ENCODE measurements around the gene FAM53B. TPM values are rescaled to one million over a fixed set of nuclear protein-coding genes. Genes with fewer than 3 reads are reported as not detected.

FAM53B gene
- total RNA-seq, 4 donors from 2014 or later: 41.0 to 110 (median 50.0) TPM

- H3K27ac ChIP-seq: no peak overlapping the region
- H3K36me3 ChIP-seq: no peaks in the 10 kb centered on the region
- intact Hi-C loops (cut with DNase I; ENCODE audit: low total_unique reads) (no loop called here), in situ Hi-C loops (cut with MboI; ENCODE audit: low pct_ligation_motif_present in 1 of 4, low pct_unique_long_range_greater_than_20kb in 1 of 4, low sequenced_read_pairs in 3 of 4) (loop anchor here in 1 of 4 donors (25.0 kb wide), 1 partner anchor 100 kb away; the partner anchor contains the start of gene FAM53B)
- no peak for DNase-seq
- peaks cover 8 to 24% (median 18%) of the 10 kb centered on the region in 4 donors for H3K4me1 ChIP-seq
- 90 to 100% methylated on average over 1 to 12 of the region's 14 CpGs for WGBS, 2 donors (ENCODE audit: low coverage in 1 of 2)
- TF ChIP-seq CTCF (IDR thresholded peaks at IDR 0.05) (no peak), POLR2AphosphoS5 (IDR thresholded peaks at IDR 0.05) (no peak), EP300 (IDR thresholded peaks at IDR 0.05; ENCODE audit: low read depth) (no peak), POLR2A (IDR thresholded peaks at IDR 0.05) (no peak)
- H3K9me3 ChIP-seq: no peaks in the 10 kb centered on the region
- H3K27me3 ChIP-seq: no peaks in the 10 kb centered on the region
- no peak overlapping the region for H3K4me3 ChIP-seq
These were observed 107.0 kb downstream of the FAM53B start for GRCh38 chr10:124637091-124637700.

GRCh38 chr10:124636271-124636995, 107.7 kb downstream of the FAM53B start:
- intact Hi-C loops (cut with DNase I; ENCODE audit: low total_unique reads): no loop called here
- no peak overlapping the region for H3K27ac ChIP-seq

GRCh38 chr10:124632566-124632965, 111.6 kb downstream of the FAM53B start:
- H3K27ac ChIP-seq: no peak overlapping the region
- intact Hi-C loops (cut with DNase I; ENCODE audit: low total_unique reads): loop anchor here (5.0 kb wide), 1 partner anchor 110 kb away; the partner anchor contains the start of gene FAM53B
- TF ChIP-seq EP300 (IDR thresholded peaks at IDR 0.05; ENCODE audit: low read depth) (no peak), CTCF (IDR thresholded peaks at IDR 0.05) (no peak), POLR2AphosphoS5 (IDR thresholded peaks at IDR 0.05) (no peak), POLR2A (IDR thresholded peaks at IDR 0.05) (no peak)
- 88% methylated on average over 10 of the region's 10 CpGs; no CpG with 5 or more reads in 1 of the 2 donors for WGBS, 2 donors (ENCODE audit: low coverage in 1 of 2)
- DNase-seq: no peak
- no peaks in the 10 kb centered on the region for H3K9me3 ChIP-seq
- H3K27me3 ChIP-seq: no peaks in the 10 kb centered on the region
- no peaks in the 10 kb centered on the region for H3K36me3 ChIP-seq
- in situ Hi-C loops (cut with MboI; ENCODE audit: low pct_ligation_motif_present in 1 of 4, low pct_unique_long_range_greater_than_20kb in 1 of 4, low sequenced_read_pairs in 3 of 4): loop anchor here in 1 of 4 donors (25.0 kb wide), 1 partner anchor 105 kb away; the partner anchor contains the start of gene FAM53B
- peaks cover 12 to 25% (median 19%) of the 10 kb centered on the region in 4 donors for H3K4me1 ChIP-seq
- H3K4me3 ChIP-seq: no peak overlapping the region

More at GRCh38 chr10:124636271-124636995, 107.7 kb downstream of the FAM53B start:
- in situ Hi-C loops (cut with MboI; ENCODE audit: low pct_ligation_motif_present in 1 of 4, low pct_unique_long_range_greater_than_20kb in 1 of 4, low sequenced_read_pairs in 3 of 4): loop anchor here in 1 of 4 donors (25.0 kb wide), 1 partner anchor 101 kb away; the partner anchor contains the start of gene FAM53B
- 80 to 96% methylated on average over 3 to 15 of the region's 19 CpGs for WGBS, 2 donors (ENCODE audit: low coverage in 1 of 2)
- no peak for DNase-seq
- Histone ChIP-seq H3K4me3 (no peak overlapping the region), H3K36me3 (no peaks in the 10 kb centered on the region), H3K4me1 (peaks cover under 1 to 21% (median 10%) of the 10 kb centered on the region in 4 donors), H3K27me3 (no peaks in the 10 kb centered on the region), H3K9me3 (no peaks in the 10 kb centered on the region)
- TF ChIP-seq POLR2A (IDR thresholded peaks at IDR 0.05): no peak
- TF ChIP-seq POLR2AphosphoS5 (IDR thresholded peaks at IDR 0.05): no peak
- TF ChIP-seq EP300 (IDR thresholded peaks at IDR 0.05; ENCODE audit: low read depth): no peak
- TF ChIP-seq CTCF (IDR thresholded peaks at IDR 0.05): no peak

GRCh38 chr10:124632064-124632531, 112.1 kb downstream of the FAM53B start:
- intact Hi-C loops (cut with DNase I; ENCODE audit: low total_unique reads): loop anchor here (5.0 kb wide), 1 partner anchor 110 kb away; the partner anchor contains the start of gene FAM53B
- in situ Hi-C loops (cut with MboI; ENCODE audit: low pct_ligation_motif_present in 1 of 4, low pct_unique_long_range_greater_than_20kb in 1 of 4, low sequenced_read_pairs in 3 of 4): loop anchor here in 1 of 4 donors (25.0 kb wide), 1 partner anchor 105 kb away; the partner anchor contains the start of gene FAM53B
- TF ChIP-seq POLR2A (IDR thresholded peaks at IDR 0.05) (no peak), CTCF (IDR thresholded peaks at IDR 0.05) (peak in 1 of 5 experiments; percentile 5), POLR2AphosphoS5 (IDR thresholded peaks at IDR 0.05) (no peak), EP300 (IDR thresholded peaks at IDR 0.05; ENCODE audit: low read depth) (no peak)
- Histone ChIP-seq H3K9me3 (no peaks in the 10 kb centered on the region), H3K27me3 (no peaks in the 10 kb centered on the region), H3K27ac (no peak overlapping the region), H3K4me3 (no peak overlapping the region), H3K36me3 (no peaks in the 10 kb centered on the region), H3K4me1 (peaks cover 17 to 29% (median 23%) of the 10 kb centered on the region in 4 donors)
- 77% methylated on average over 19 of the region's 19 CpGs; no CpG with 5 or more reads in 1 of the 2 donors for WGBS, 2 donors (ENCODE audit: low coverage in 1 of 2)
- DNase-seq: no peak
